ENCODE data around the gene PCSK6.

GRCh38 chr15:101437209-101437608 lies 52.3 kb downstream of the PCSK6 start:
- TF ChIP-seq CTCF (IDR thresholded peaks at IDR 0.05) (no peak), POLR2A (IDR thresholded peaks at IDR 0.05) (no peak)
